WTC11 (cell line): ENCODE results near the gene TMEM185B. TPM values are rescaled to one million over a fixed set of nuclear protein-coding genes. Genes with fewer than 3 reads are reported as not detected.

Experiments
- ATAC-seq: fragments of 200-7000 bp; cut with Tn5 transposase; 2 replicates; pipeline ENCODE4 v1.10.0; 2021; ENCODE audit warnings: mild to moderate bottlenecking, moderate library complexity
- CTCF ChIA-PET: fragments of 300-600 bp; sonication (Branson Sonifier 250); formaldehyde crosslinking; loops from one replicate; lab custom pipeline; 2021; ENCODE audit warnings: antibody characterized with exemption; lab: Charles Lee
- POLR2A ChIA-PET: fragments of 350-600 bp; sonication (Branson Sonifier 250); formaldehyde crosslinking; loops from one replicate; lab custom pipeline; 2021; ENCODE audit warnings: antibody characterized with exemption; lab: Charles Lee
- DNase-seq: peaks from one replicate; pipeline ENCODE4 v3.0.0; 2021; ENCODE audit warnings: low spot score
- H3K27ac Mint-ChIP-seq: 2 replicates; pipeline ENCODE4 v1.8.0; 2021; ENCODE audit warnings: mixed read lengths
- H3K27me3 Mint-ChIP-seq: 2 replicates; pipeline ENCODE4 v1.8.0; 2021; ENCODE audit warnings: low read depth, mild to moderate bottlenecking, moderate library complexity, mixed read lengths
- H3K36me3 Mint-ChIP-seq: 2 replicates; pipeline ENCODE4 v1.8.0; 2021; ENCODE audit warnings: mixed read lengths
- H3K4me1 Mint-ChIP-seq: 2 replicates; pipeline ENCODE4 v1.8.0; 2022; ENCODE audit warnings: mixed read lengths
- H3K4me3 Mint-ChIP-seq: 2 replicates; pipeline ENCODE4 v1.8.0; 2021; ENCODE audit warnings: mild to moderate bottlenecking, moderate library complexity, mixed read lengths
- H3K9me3 Mint-ChIP-seq: 2 replicates; pipeline ENCODE4 v1.8.0; 2021; ENCODE audit warnings: mixed read lengths
- CREB1 ChIP-seq: sonication (generic); formaldehyde crosslinking; IDR thresholded peaks from 2 replicates; pipeline ENCODE4 v1.8.0; 2023; ENCODE audit warnings: mild to moderate bottlenecking, missing genetic modification reagents
- CREM ChIP-seq: sonication (generic); formaldehyde crosslinking; IDR thresholded peaks from 2 replicates; pipeline ENCODE4 v1.8.1; 2022; ENCODE audit warnings: mild to moderate bottlenecking, missing genetic modification reagents, moderate library complexity
- ESRRA ChIP-seq: sonication (generic); formaldehyde crosslinking; IDR thresholded peaks from 2 replicates; pipeline ENCODE4 v1.8.1; 2022; ENCODE audit warnings: mild to moderate bottlenecking, missing genetic modification reagents, borderline replicate concordance
- GABPB1 ChIP-seq: sonication (generic); formaldehyde crosslinking; IDR thresholded peaks from 2 replicates; pipeline ENCODE4 v1.8.1; 2023; ENCODE audit warnings: mild to moderate bottlenecking, missing genetic modification reagents
- GTF2I ChIP-seq: fragments of 250-450 bp; sonication (Bioruptor Pico); conservative IDR thresholded peaks from 2 replicates; pipeline ENCODE4 v1.4.0; 2021; ENCODE audit warnings: mild to moderate bottlenecking
- JAZF1 ChIP-seq: fragments of 250-450 bp; sonication (Bioruptor Pico); IDR thresholded peaks from 2 replicates; pipeline ENCODE4 v1.9.0; 2021; ENCODE audit warnings: moderate library complexity, mild to moderate bottlenecking, inconsistent platforms
- JUN ChIP-seq: sonication (generic); formaldehyde crosslinking; IDR thresholded peaks from 2 replicates; pipeline ENCODE4 v1.8.0; 2023; ENCODE audit warnings: mild to moderate bottlenecking, missing genetic modification reagents
- KAT7 ChIP-seq: sonication (generic); formaldehyde crosslinking; IDR thresholded peaks from 2 replicates; pipeline ENCODE4 v1.8.1; 2023; ENCODE audit warnings: missing genetic modification reagents, mild to moderate bottlenecking, borderline replicate concordance
- MXD4 ChIP-seq: fragments of 250-450 bp; sonication (Bioruptor Pico); IDR thresholded peaks from 2 replicates; pipeline ENCODE4 v1.8.0; 2021; ENCODE audit warnings: mild to moderate bottlenecking, moderate library complexity, borderline replicate concordance
- NFATC4 ChIP-seq: fragments of 250-450 bp; sonication (Bioruptor Pico); IDR thresholded peaks from 2 replicates; pipeline ENCODE4 v1.9.0; 2021; ENCODE audit warnings: mild to moderate bottlenecking
- NR2C2 ChIP-seq: sonication (generic); formaldehyde crosslinking; IDR thresholded peaks from 2 replicates; pipeline ENCODE4 v1.8.0; 2022; ENCODE audit warnings: mild to moderate bottlenecking, missing genetic modification reagents
- RORB ChIP-seq: fragments of 250-450 bp; sonication (Bioruptor Pico); IDR thresholded peaks from 2 replicates; pipeline ENCODE4 v1.9.0; 2021; ENCODE audit warnings: mild to moderate bottlenecking
- SMAD3 ChIP-seq: sonication (generic); formaldehyde crosslinking; IDR thresholded peaks from 2 replicates; pipeline ENCODE4 v1.8.0; 2022; ENCODE audit warnings: missing genetic modification reagents, mild to moderate bottlenecking, borderline replicate concordance
- SP1 ChIP-seq: sonication (generic); formaldehyde crosslinking; conservative IDR thresholded peaks from 2 replicates; pipeline ENCODE4 v1.8.1; 2022; ENCODE audit warnings: missing genetic modification reagents
- TCF7 ChIP-seq: sonication (generic); formaldehyde crosslinking; IDR thresholded peaks from 2 replicates; pipeline ENCODE4 v1.8.0; 2022; ENCODE audit warnings: mild to moderate bottlenecking, low read depth, missing genetic modification reagents, moderate library complexity
- ZNF263 ChIP-seq: sonication (generic); formaldehyde crosslinking; IDR thresholded peaks from 2 replicates; pipeline ENCODE4 v1.8.1; 2022; ENCODE audit warnings: low read depth, mild to moderate bottlenecking, moderate library complexity, missing genetic modification reagents
- ZNF317 ChIP-seq: sonication (generic); formaldehyde crosslinking; IDR thresholded peaks from 2 replicates; pipeline ENCODE4 v1.8.1; 2023; ENCODE audit warnings: low read depth, mild to moderate bottlenecking, moderate library complexity, missing genetic modification reagents, borderline replicate concordance
- ZNF396 ChIP-seq: fragments of 250-450 bp; sonication (Bioruptor Pico); IDR thresholded peaks from 2 replicates; pipeline ENCODE4 v1.8.0; 2021; ENCODE audit warnings: mild to moderate bottlenecking, moderate library complexity, borderline replicate concordance
- ZNF671 ChIP-seq: fragments of 250-450 bp; sonication (Bioruptor Pico); IDR thresholded peaks from 2 replicates; pipeline ENCODE4 v1.8.0; 2021; ENCODE audit warnings: mild to moderate bottlenecking
- total RNA-seq: library from RNA; stranded (reverse); gene quantifications from 3 replicates; pipeline ENCODE4 v1.2.3, GENCODE V29; 2021
- TF ChIP-seq, protein P1 (sequence below): sonication (generic); formaldehyde crosslinking; IDR thresholded peaks from 2 replicates; pipeline ENCODE4 v1.8.1; 2023; ENCODE audit warnings: mild to moderate bottlenecking, missing genetic modification reagents, moderate library complexity
- TF ChIP-seq, protein P2 (sequence below): fragments of 250-450 bp; sonication (Bioruptor Pico); IDR thresholded peaks from 2 replicates; pipeline ENCODE4 v1.9.0; 2021; ENCODE audit warnings: mild to moderate bottlenecking
- TF ChIP-seq, protein P3 (sequence below): sonication (generic); formaldehyde crosslinking; IDR thresholded peaks from 2 replicates; pipeline ENCODE4 v1.8.0; 2022; ENCODE audit warnings: mild to moderate bottlenecking, missing genetic modification reagents
- TF ChIP-seq, protein P4 (sequence below): fragments of 250-450 bp; sonication (Bioruptor Pico); IDR thresholded peaks from 2 replicates; pipeline ENCODE4 v1.8.0; 2021; ENCODE audit warnings: mild to moderate bottlenecking
- TF ChIP-seq, protein P5 (sequence below): sonication (generic); formaldehyde crosslinking; IDR thresholded peaks from 2 replicates; pipeline ENCODE4 v1.8.0; 2023; ENCODE audit warnings: missing genetic modification reagents
- TF ChIP-seq, protein P6 (sequence below): fragments of 250-450 bp; sonication (Bioruptor Pico); IDR thresholded peaks from 2 replicates; pipeline ENCODE4 v2.1.2; 2022; ENCODE audit warnings: mild to moderate bottlenecking, moderate library complexity

Gene TMEM185B
- total RNA-seq, 1 experiment from 2014 or later, result 9.9 TPM

DNA sequence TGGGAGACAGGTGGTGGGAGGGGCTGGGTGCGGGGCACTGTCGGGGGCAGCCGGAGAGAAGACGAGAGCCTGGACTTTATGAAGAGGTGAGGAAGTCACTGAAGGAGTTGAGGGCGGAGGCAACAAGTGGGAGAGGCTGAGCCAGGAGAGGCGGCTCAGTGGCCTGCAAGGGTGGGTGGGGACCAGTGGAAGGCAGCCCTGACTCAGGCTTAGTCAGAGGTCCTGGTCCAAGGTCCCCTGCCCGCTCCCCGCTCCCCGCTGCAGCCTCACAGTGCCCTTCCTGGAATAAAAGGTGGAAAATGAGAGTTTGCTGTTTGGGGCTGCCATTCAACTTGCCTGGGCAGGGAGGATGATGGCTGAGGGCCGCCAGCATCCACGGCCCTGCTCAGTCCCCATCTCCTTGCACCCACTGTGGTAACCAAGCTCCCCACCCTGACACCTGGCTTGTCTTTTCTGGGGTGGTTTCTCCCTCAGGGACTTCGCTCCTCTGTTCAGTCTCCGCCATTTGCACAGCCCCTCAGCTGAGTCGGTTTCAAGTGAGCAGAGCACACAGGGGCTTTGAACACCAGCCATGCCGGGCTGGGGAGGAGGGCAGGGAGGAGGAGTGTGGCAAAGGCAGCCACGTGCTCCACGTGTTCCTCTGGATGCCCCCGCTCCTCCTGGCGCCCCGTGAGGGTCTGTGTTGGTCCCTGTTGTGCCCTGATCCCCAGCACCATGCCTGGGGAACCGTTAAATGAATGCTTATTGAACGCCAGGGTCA is 15.7 kb upstream of the TMEM185B start:
- ChIA-PET CTCF (interaction anchor here (1.0 to 1.5 kb wide), 3 partner anchors 14 to 53 kb away, joined by 3 to 4 read pairs (median 3); partner anchors contain the start of gene RALB), POLR2A (no interaction called here)
- peaks cover 18% of the 10 kb centered on the region for H3K27me3 Mint-ChIP-seq
- peak; percentile 69; the same call in 1 of the 2 replicates for TF ChIP-seq ZNF263 (CRISPR knock-in tag)
- TF ChIP-seq, protein P1, sequence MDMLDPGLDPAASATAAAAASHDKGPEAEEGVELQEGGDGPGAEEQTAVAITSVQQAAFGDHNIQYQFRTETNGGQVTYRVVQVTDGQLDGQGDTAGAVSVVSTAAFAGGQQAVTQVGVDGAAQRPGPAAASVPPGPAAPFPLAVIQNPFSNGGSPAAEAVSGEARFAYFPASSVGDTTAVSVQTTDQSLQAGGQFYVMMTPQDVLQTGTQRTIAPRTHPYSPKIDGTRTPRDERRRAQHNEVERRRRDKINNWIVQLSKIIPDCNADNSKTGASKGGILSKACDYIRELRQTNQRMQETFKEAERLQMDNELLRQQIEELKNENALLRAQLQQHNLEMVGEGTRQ (CRISPR knock-in tag), result no peak
- no peak overlapping the region; the same call in 1 of the 2 replicates for H3K27ac Mint-ChIP-seq
- ATAC-seq (no peak; the same call in 1 of the 2 replicates), DNase-seq (no peak)
- peaks cover 23% of the 10 kb centered on the region for H3K4me1 Mint-ChIP-seq
- peaks cover 7% of the 10 kb centered on the region for H3K9me3 Mint-ChIP-seq
- H3K36me3 Mint-ChIP-seq, result no peaks in the 10 kb centered on the region
- no peak overlapping the region for H3K4me3 Mint-ChIP-seq

DNA sequence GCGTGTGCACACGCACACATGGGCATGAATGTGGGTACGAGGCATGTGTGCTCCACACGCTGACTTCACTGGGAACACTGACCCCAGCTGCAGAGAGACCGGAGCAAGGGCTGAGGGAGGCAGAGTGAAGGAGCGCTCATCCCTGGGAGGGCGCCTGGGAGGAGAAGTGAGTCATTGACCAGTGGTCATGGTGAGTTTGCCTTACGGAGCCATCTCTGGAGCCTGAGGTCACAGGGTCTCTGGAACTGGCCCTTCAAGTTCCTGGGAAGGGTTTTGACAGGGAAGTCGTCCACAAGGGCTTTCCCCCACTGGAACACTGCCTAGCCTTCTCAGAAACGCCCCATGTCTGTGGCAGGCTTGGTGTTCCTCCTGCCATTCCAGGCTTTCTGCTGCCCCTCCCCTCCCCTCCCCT is 14.3 kb upstream of the TMEM185B start:
- TF ChIP-seq TCF7 (CRISPR knock-in tag) (no peak), JUN (CRISPR knock-in tag) (no peak), ESRRA (no peak), KAT7 (CRISPR knock-in tag) (no peak), JAZF1 (CRISPR knock-in tag) (no peak), ZNF396 (CRISPR knock-in tag) (no peak), CREB1 (CRISPR knock-in tag) (no peak), CREM (CRISPR knock-in tag) (no peak), NFATC4 (CRISPR knock-in tag) (no peak), GABPB1 (CRISPR knock-in tag) (no peak), GTF2I (CRISPR knock-in tag) (no peak), SMAD3 (CRISPR knock-in tag) (no peak), SP1 (CRISPR knock-in tag) (no peak)
- TF ChIP-seq, protein P2, sequence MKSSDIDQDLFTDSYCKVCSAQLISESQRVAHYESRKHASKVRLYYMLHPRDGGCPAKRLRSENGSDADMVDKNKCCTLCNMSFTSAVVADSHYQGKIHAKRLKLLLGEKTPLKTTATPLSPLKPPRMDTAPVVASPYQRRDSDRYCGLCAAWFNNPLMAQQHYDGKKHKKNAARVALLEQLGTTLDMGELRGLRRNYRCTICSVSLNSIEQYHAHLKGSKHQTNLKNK (CRISPR knock-in tag), result no peak
- TF ChIP-seq, protein P3, sequence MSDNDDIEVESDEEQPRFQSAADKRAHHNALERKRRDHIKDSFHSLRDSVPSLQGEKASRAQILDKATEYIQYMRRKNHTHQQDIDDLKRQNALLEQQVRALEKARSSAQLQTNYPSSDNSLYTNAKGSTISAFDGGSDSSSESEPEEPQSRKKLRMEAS (CRISPR knock-in tag), result no peak
- TF ChIP-seq, protein P4, sequence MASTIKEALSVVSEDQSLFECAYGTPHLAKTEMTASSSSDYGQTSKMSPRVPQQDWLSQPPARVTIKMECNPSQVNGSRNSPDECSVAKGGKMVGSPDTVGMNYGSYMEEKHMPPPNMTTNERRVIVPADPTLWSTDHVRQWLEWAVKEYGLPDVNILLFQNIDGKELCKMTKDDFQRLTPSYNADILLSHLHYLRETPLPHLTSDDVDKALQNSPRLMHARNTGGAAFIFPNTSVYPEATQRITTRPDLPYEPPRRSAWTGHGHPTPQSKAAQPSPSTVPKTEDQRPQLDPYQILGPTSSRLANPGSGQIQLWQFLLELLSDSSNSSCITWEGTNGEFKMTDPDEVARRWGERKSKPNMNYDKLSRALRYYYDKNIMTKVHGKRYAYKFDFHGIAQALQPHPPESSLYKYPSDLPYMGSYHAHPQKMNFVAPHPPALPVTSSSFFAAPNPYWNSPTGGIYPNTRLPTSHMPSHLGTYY (CRISPR knock-in tag), result no peak
- ATAC-seq, result no peak
- Mint-ChIP-seq H3K4me3 (no peak overlapping the region), H3K4me1 (peaks cover 23% of the 10 kb centered on the region), H3K36me3 (no peaks in the 10 kb centered on the region), H3K27me3 (peaks cover 15% of the 10 kb centered on the region), H3K27ac (no peak overlapping the region), H3K9me3 (peaks cover 3% of the 10 kb centered on the region)
- CTCF ChIA-PET, result interaction anchor here (1.5 kb wide), 1 partner anchor 15 kb away, joined by 4 read pairs; the partner anchor contains the start of gene RALB
- no peak for DNase-seq
- POLR2A ChIA-PET, result no interaction called here

DNA sequence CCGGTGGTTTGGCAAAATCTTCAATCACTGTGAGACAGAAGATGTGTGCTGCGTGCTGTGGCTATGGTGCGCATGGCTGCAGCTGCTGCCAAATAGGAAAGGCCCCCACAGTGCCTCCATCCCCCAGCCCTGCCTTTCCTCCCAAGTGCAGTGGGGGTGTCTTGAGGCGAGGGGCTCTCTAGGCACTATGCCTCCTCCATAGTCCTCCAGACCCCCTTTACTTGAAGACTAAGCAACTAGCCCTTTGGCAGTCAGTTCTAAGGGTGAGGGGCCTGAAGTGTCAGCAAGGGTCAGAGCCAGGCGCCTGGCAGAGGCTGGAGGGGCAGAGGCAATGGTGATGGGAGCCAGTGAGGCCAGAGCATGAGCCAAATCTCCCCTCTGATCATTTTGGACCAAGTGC is 13.6 kb upstream of the TMEM185B start:
- Mint-ChIP-seq H3K9me3 (peaks cover 3% of the 10 kb centered on the region), H3K4me1 (peaks cover 23% of the 10 kb centered on the region), H3K27ac (no peak overlapping the region), H3K36me3 (no peaks in the 10 kb centered on the region), H3K4me3 (no peak overlapping the region), H3K27me3 (peaks cover 15% of the 10 kb centered on the region)
- ChIA-PET POLR2A (no interaction called here), CTCF (interaction anchor here (1.3 kb wide), 1 partner anchor 47 kb away, joined by 3 read pairs; no protein-coding TSS in a partner anchor)
- DNase-seq (no peak), ATAC-seq (no peak)
- TF ChIP-seq ZNF671 (CRISPR knock-in tag) (no peak), MXD4 (no peak), ZNF317 (CRISPR knock-in tag) (no peak), NR2C2 (CRISPR knock-in tag) (no peak), ZNF396 (CRISPR knock-in tag) (no peak), RORB (CRISPR knock-in tag) (no peak)
- TF ChIP-seq, protein P5, sequence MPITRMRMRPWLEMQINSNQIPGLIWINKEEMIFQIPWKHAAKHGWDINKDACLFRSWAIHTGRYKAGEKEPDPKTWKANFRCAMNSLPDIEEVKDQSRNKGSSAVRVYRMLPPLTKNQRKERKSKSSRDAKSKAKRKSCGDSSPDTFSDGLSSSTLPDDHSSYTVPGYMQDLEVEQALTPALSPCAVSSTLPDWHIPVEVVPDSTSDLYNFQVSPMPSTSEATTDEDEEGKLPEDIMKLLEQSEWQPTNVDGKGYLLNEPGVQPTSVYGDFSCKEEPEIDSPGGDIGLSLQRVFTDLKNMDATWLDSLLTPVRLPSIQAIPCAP (CRISPR knock-in tag), result no peak
- TF ChIP-seq, protein P6, sequence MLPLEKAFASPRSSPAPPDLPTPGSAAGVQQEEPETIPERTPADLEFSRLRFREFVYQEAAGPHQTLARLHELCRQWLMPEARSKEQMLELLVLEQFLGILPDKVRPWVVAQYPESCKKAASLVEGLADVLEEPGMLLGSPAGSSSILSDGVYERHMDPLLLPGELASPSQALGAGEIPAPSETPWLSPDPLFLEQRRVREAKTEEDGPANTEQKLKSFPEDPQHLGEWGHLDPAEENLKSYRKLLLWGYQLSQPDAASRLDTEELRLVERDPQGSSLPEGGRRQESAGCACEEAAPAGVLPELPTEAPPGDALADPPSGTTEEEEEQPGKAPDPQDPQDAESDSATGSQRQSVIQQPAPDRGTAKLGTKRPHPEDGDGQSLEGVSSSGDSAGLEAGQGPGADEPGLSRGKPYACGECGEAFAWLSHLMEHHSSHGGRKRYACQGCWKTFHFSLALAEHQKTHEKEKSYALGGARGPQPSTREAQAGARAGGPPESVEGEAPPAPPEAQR (CRISPR knock-in tag), result no peak
